Natural killer cell (primary cell): ENCODE measurements around the gene SUSD3. TPM values are rescaled to one million over a fixed set of nuclear protein-coding genes. Genes with fewer than 3 reads are reported as not detected.

ENCODE experiments used
- ATAC-seq, 3 donors: fragments of 150-1000 bp in 2 of 3; fragments of 200-7000 bp in 1 of 3; cut with Tn5 transposase; 1 replicate in 1 of 3; 2 replicates in 2 of 3; pipeline ENCODE4 v1.10.0; 2021; ENCODE audit warnings: mild to moderate bottlenecking in 2 of 3, moderate library complexity in 2 of 3
- DNase-seq, 2 donors: peaks; one replicate each; pipeline versions ENCODE4 v3.0.0 to v3.0.0-alpha.2; 2013 to 2021; ENCODE audit warnings: mixed read lengths in 1 of 2
- H3K27ac ChIP-seq: one replicate; pipeline ENCODE4 v1.5.1; 2013; ENCODE audit warnings: mild to moderate bottlenecking, low read length
- H3K27me3 ChIP-seq: one replicate; pipeline ENCODE4 v1.6.1; 2013; ENCODE audit warnings: low read length; ENCODE audit not compliant: control insufficient read depth, insufficient read depth
- H3K36me3 ChIP-seq: one replicate; pipeline ENCODE4 v1.6.1; 2013; ENCODE audit warnings: low read length; ENCODE audit not compliant: control insufficient read depth, insufficient read depth
- H3K4me1 ChIP-seq: one replicate; pipeline ENCODE4 v1.6.1; 2013; ENCODE audit warnings: low read length; ENCODE audit not compliant: control insufficient read depth, insufficient read depth
- H3K4me3 ChIP-seq: one replicate; pipeline ENCODE4 v1.5.1; 2013; ENCODE audit warnings: low read length
- H3K9me3 ChIP-seq: one replicate; pipeline ENCODE4 v1.6.1; 2013; ENCODE audit warnings: low read length; ENCODE audit not compliant: control insufficient read depth, insufficient read depth
- H3K27ac Mint-ChIP-seq, 2 donors: one replicate each; pipeline ENCODE4 v1.8.0; 2022; ENCODE audit warnings: mild to moderate bottlenecking in 2 of 2, mixed read lengths in 2 of 2, moderate library complexity in 1 of 2
- H3K27me3 Mint-ChIP-seq, 2 donors: one replicate each; pipeline ENCODE4 v1.8.0; 2022; ENCODE audit warnings: low read depth in 2 of 2, mixed read lengths in 2 of 2
- H3K36me3 Mint-ChIP-seq: one replicate; pipeline ENCODE4 v1.8.0; 2022; ENCODE audit warnings: mixed read lengths
- H3K4me1 Mint-ChIP-seq, 2 donors: one replicate each; pipeline ENCODE4 v1.8.0; 2022; ENCODE audit warnings: mixed read lengths in 2 of 2
- H3K4me3 Mint-ChIP-seq: one replicate; pipeline ENCODE4 v1.8.0; 2022; ENCODE audit warnings: mild to moderate bottlenecking, moderate library complexity, mixed read lengths
- H3K9me3 Mint-ChIP-seq, 2 donors: one replicate each; pipeline ENCODE4 v1.8.0; 2022; ENCODE audit warnings: mixed read lengths in 2 of 2
- WGBS: methylation state at CpG from one replicate; pipeline ENCODE4 v1.1.7; 2013; ENCODE audit warnings: missing lambda C conversion rate; ENCODE audit not compliant: insufficient coverage; 5-methylcytosine and 5-hydroxymethylcytosine counted together
- intact Hi-C: fragments of 100-400 bp; cut with micrococcal nuclease; formaldehyde crosslinking; loops from one replicate; pipeline ENCODE4 v1.14.2; 2022
- total RNA-seq, 4 donors: library from RNA; stranded (reverse); fragments of 120-200 nt in 1 of 4; gene quantifications; one replicate each; pipeline versions ENCODE4 v1.2.3 to v1.2.4, GENCODE V29; 2013 to 2022
- TF ChIP-seq, protein P1 (sequence below): fragments of 200-600 bp; IDR thresholded peaks from one replicate; pipeline ENCODE4 v1.8.0; 2022; ENCODE audit warnings: antibody characterized with exemption

Gene SUSD3
- total RNA-seq, 3 donors from 2014 or later (not counting 1 experiment from before 2014, with no cell fraction given): 1.2 to 2.1 (median 1.8) TPM

DNA sequence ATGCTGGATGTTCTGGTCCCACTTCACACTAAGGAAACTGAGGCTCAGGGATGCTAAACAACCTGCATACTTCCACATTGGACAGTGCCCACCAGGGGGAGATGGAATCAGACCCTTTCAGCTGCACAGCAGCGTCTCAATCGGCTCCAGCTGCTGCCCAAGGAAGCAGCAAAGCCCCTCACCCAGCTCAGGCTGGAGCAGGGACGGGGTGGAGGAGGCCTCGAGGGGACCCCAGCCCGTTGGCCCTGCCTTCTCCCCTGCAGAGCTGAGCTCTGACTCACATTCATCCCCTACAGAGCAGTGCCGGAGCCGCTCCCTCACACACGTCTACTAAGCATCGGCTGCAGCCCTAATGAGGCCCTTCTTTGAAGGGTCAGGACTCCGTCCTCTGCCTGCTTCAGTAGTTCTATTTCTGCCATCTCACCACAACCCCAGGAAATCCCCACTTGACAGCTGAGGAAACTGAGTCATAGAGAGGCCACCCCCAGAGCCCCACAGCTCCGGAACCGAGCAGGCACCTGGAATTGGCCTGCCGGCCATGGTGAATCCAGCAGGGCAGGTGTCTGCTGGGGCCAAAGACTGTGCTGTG, 21.5 kb upstream of the SUSD3 start:
- H3K4me3 Mint-ChIP-seq: no peak overlapping the region
- H3K4me1 Mint-ChIP-seq: peaks cover 19 to 52% of the 10 kb centered on the region in 2 donors
- no peak for ATAC-seq
- Histone ChIP-seq H3K4me1 (peaks cover 49% of the 10 kb centered on the region), H3K4me3 (no peak overlapping the region), H3K9me3 (no peaks in the 10 kb centered on the region), H3K36me3 (peaks cover 47% of the 10 kb centered on the region), H3K27me3 (no peaks in the 10 kb centered on the region), H3K27ac (no peak overlapping the region)
- no peaks in the 10 kb centered on the region for H3K9me3 Mint-ChIP-seq
- DNase-seq: no peak
- H3K27ac Mint-ChIP-seq: peak overlapping the region in 1 of 2 donors; percentile 63
- TF ChIP-seq, protein P1, sequence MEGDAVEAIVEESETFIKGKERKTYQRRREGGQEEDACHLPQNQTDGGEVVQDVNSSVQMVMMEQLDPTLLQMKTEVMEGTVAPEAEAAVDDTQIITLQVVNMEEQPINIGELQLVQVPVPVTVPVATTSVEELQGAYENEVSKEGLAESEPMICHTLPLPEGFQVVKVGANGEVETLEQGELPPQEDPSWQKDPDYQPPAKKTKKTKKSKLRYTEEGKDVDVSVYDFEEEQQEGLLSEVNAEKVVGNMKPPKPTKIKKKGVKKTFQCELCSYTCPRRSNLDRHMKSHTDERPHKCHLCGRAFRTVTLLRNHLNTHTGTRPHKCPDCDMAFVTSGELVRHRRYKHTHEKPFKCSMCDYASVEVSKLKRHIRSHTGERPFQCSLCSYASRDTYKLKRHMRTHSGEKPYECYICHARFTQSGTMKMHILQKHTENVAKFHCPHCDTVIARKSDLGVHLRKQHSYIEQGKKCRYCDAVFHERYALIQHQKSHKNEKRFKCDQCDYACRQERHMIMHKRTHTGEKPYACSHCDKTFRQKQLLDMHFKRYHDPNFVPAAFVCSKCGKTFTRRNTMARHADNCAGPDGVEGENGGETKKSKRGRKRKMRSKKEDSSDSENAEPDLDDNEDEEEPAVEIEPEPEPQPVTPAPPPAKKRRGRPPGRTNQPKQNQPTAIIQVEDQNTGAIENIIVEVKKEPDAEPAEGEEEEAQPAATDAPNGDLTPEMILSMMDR: no peak
- intact Hi-C loops: no loop called here
- no peaks in the 10 kb centered on the region for H3K36me3 Mint-ChIP-seq
- 75% methylated on average over 13 of the region's 13 CpGs for WGBS
- H3K27me3 Mint-ChIP-seq: no peaks in the 10 kb centered on the region

DNA sequence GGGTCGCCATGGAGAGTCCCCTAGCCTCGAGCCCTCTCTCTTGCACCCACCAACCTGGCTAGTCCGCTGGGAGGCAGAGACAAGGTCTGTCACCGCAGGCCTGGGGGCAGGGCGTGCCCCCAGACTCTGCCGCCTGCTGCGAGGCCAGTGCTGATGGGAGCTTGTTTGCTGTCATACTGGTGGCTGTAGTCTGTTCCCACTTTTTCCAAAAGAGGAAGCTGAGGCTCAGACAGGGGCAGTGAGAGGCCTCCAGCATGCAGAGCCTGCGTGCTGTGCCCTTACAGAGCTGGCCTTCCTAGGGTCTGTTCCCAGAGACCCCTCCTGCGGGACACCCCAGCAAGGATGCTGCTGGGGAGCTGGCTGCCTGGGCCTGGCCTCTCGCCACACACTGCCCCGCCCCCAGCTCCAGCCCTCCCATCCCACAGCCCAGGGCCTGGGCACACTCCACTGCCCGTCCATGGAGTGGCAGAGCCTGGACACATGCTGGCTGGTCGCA, 21.0 kb upstream of the SUSD3 start:
- Mint-ChIP-seq H3K4me3 (no peak overlapping the region), H3K4me1 (peaks cover 21 to 51% of the 10 kb centered on the region in 2 donors), H3K27me3 (peaks cover 2% of the 10 kb centered on the region in 2 donors), H3K27ac (peak overlapping the region in 1 of 2 donors; percentile 63), H3K36me3 (no peaks in the 10 kb centered on the region), H3K9me3 (no peaks in the 10 kb centered on the region)
- H3K27ac ChIP-seq: no peak overlapping the region
- peaks cover 42% of the 10 kb centered on the region for H3K36me3 ChIP-seq
- ATAC-seq (peak; percentile 15 to 24 (median 23)), DNase-seq (no peak)
- peaks cover 46% of the 10 kb centered on the region for H3K4me1 ChIP-seq
- H3K9me3 ChIP-seq: no peaks in the 10 kb centered on the region
- H3K4me3 ChIP-seq: no peak overlapping the region
- 72% methylated on average over 13 of the region's 13 CpGs for WGBS
- no peaks in the 10 kb centered on the region for H3K27me3 ChIP-seq
- intact Hi-C loops: no loop called here
- TF ChIP-seq, protein P1: no peak

DNA sequence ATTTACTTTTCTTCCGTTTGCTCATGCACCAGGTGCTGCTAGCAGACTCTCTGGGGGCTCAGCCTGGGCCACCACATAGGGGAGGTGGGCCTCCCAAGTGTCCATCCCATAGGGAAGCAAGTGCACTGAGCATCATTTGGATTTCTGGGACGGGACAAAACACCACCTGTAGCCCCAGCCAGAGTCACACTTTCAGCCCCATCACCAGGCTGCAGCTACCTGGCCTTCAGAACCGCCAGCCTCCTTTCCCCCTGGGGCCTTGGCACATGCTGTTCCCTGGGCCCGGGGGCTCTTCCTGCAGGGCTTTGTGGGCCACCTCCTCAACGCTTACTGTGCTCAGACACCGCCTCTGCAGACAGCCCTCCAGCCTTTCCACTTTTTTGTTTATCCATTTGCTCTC, 19.6 kb upstream of the SUSD3 start:
- H3K4me1 Mint-ChIP-seq: peaks cover 27 to 48% of the 10 kb centered on the region in 2 donors
- Histone ChIP-seq H3K4me1 (peaks cover 41% of the 10 kb centered on the region), H3K27ac (no peak overlapping the region)

More for the DNA sequence above, 19.6 kb upstream of the SUSD3 start:
- Histone ChIP-seq H3K4me3 (no peak overlapping the region), H3K36me3 (peaks cover 28% of the 10 kb centered on the region), H3K9me3 (no peaks in the 10 kb centered on the region), H3K27me3 (no peaks in the 10 kb centered on the region)
- H3K27ac Mint-ChIP-seq: peak overlapping the region in 1 of 2 donors; percentile 68
- H3K4me3 Mint-ChIP-seq: no peak overlapping the region
- peaks cover 11 to 14% of the 10 kb centered on the region in 2 donors for H3K27me3 Mint-ChIP-seq
- 91% methylated on average over 6 of the region's 6 CpGs for WGBS
- TF ChIP-seq, protein P1: no peak
- H3K36me3 Mint-ChIP-seq: no peaks in the 10 kb centered on the region
- DNase-seq (no peak), ATAC-seq (no peak)
- intact Hi-C loops: no loop called here
- H3K9me3 Mint-ChIP-seq: no peaks in the 10 kb centered on the region
